ENCODE data around the gene SIAH2.

Gene SIAH2

GRCh38 chr3:150727653-150728502, 35.1 kb downstream of the SIAH2 start:
- TF ChIP-seq CTCF (IDR thresholded peaks at IDR 0.05; ENCODE audit: insufficient read depth, low read depth, low read length, missing control alignments) = no peak
- H3K4me3 ChIP-seq (ENCODE audit: low read length) = no peak overlapping the region

GRCh38 chr3:150725548-150725947, 37.4 kb downstream of the SIAH2 start:
- no peak overlapping the region for H3K4me3 ChIP-seq (ENCODE audit: low read length)
- TF ChIP-seq CTCF (IDR thresholded peaks at IDR 0.05; ENCODE audit: insufficient read depth, low read depth, low read length, missing control alignments) = peak; percentile 49
- DNase-seq (ENCODE audit: low read depth) = peak; percentile 87

More at GRCh38 chr3:150727653-150728502, 35.1 kb downstream of the SIAH2 start:
- DNase-seq (ENCODE audit: low read depth) = peak; percentile 86

- no peak for DNase-seq (ENCODE audit: low read depth)
- H3K4me3 ChIP-seq (ENCODE audit: low read length) = no peak overlapping the region
- no peak for TF ChIP-seq CTCF (IDR thresholded peaks at IDR 0.05; ENCODE audit: insufficient read depth, low read depth, low read length, missing control alignments)
Measured at GRCh38 chr3:150723946-150724345, 39.0 kb downstream of the SIAH2 start.

GRCh38 chr3:150722267-150722666, 40.7 kb downstream of the SIAH2 start:
- H3K4me3 ChIP-seq (ENCODE audit: low read length) = no peak overlapping the region
- TF ChIP-seq CTCF (IDR thresholded peaks at IDR 0.05; ENCODE audit: insufficient read depth, low read depth, low read length, missing control alignments) = no peak
- DNase-seq (ENCODE audit: low read depth) = no peak

GRCh38 chr3:150721285-150722130, 41.5 kb downstream of the SIAH2 start:
- no peak overlapping the region for H3K4me3 ChIP-seq (ENCODE audit: low read length)
- peak; percentile 74 for DNase-seq (ENCODE audit: low read depth)
- TF ChIP-seq CTCF (IDR thresholded peaks at IDR 0.05; ENCODE audit: insufficient read depth, low read depth, low read length, missing control alignments) = peak; percentile 75

- H3K4me3 ChIP-seq (ENCODE audit: low read length) = no peak overlapping the region
- TF ChIP-seq CTCF (IDR thresholded peaks at IDR 0.05; ENCODE audit: insufficient read depth, low read depth, low read length, missing control alignments) = no peak
- no peak for DNase-seq (ENCODE audit: low read depth)
Measured at GRCh38 chr3:150720444-150720843, 42.5 kb downstream of the SIAH2 start.

Data from epithelial cell of esophagus (primary cell).